Activated T-cell treated with anti-CD3 and anti-CD28 coated beads, Interleukin-2, amount 50 U/mL, for 24 hours (primary cell): ENCODE measurements around the gene AFDN.

ENCODE experiments used
- DNase-seq: peaks from one replicate; pipeline ENCODE4 v3.0.0-alpha.2; 2020
- H3K27ac Mint-ChIP-seq: 2 replicates; pipeline ENCODE4 v1.8.0; 2020; ENCODE audit warnings: mild to moderate bottlenecking, mixed read lengths
- H3K27me3 Mint-ChIP-seq: 2 replicates; pipeline ENCODE4 v1.8.0; 2020; ENCODE audit warnings: mixed read lengths
- H3K36me3 Mint-ChIP-seq: 2 replicates; pipeline ENCODE4 v1.8.0; 2020; ENCODE audit warnings: low read depth, mixed read lengths
- H3K4me1 Mint-ChIP-seq: 2 replicates; pipeline ENCODE4 v1.8.0; 2020; ENCODE audit warnings: low read depth, mixed read lengths
- H3K4me3 Mint-ChIP-seq: 2 replicates; pipeline ENCODE4 v1.8.0; 2020; ENCODE audit warnings: mild to moderate bottlenecking, moderate library complexity, mixed read lengths
- H3K9me3 Mint-ChIP-seq: 2 replicates; pipeline ENCODE4 v1.8.0; 2020; ENCODE audit warnings: mixed read lengths

AFDN gene

GRCh38 chr6:167791091-167791779, 35.5 kb upstream of the AFDN start:
- Mint-ChIP-seq H3K27me3 (peaks cover 55% of the 10 kb centered on the region), H3K9me3 (no peaks in the 10 kb centered on the region), H3K4me1 (no peaks in the 10 kb centered on the region), H3K27ac (no peak overlapping the region), H3K4me3 (no peak overlapping the region), H3K36me3 (no peaks in the 10 kb centered on the region)
- no peak for DNase-seq

DNA sequence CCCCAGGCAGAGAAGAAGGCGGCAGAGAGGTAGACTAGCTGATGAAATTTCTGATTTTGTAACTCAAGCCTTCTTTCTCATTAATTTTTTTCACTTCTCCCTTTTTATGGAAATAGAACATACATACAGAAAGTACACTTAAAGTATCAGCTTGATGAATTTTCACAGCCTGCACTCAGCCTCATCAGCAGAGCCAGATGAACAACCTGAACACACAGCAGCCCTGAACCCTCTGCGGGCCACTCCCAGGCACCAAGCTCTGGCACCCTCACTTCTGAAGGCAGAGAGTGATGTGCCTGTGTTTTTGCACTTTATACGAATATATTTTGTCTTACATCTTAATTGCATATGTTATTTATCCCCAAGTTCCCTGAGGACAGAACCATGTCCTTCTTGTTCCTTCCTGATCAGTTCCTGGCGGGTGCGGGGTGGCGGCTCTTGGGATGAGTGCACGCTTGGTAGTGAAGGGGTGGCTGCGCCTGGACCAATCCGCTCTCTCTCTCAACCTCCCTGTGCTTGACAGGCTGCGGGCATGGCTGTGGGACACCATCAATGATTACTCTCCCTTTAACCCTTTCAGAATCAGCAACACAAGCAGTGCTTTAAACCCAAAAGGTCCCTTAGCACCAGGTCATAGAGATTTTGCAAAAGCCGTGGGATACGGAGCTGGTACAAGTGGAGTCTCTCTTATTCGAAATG, 34.8 kb upstream of the AFDN start:
- H3K27ac Mint-ChIP-seq = no peak overlapping the region
- H3K9me3 Mint-ChIP-seq = no peaks in the 10 kb centered on the region
- no peak for DNase-seq
- H3K27me3 Mint-ChIP-seq = peaks cover 62% of the 10 kb centered on the region
- no peak overlapping the region for H3K4me3 Mint-ChIP-seq
- H3K4me1 Mint-ChIP-seq = peaks cover 4% of the 10 kb centered on the region
- H3K36me3 Mint-ChIP-seq = no peaks in the 10 kb centered on the region

DNA sequence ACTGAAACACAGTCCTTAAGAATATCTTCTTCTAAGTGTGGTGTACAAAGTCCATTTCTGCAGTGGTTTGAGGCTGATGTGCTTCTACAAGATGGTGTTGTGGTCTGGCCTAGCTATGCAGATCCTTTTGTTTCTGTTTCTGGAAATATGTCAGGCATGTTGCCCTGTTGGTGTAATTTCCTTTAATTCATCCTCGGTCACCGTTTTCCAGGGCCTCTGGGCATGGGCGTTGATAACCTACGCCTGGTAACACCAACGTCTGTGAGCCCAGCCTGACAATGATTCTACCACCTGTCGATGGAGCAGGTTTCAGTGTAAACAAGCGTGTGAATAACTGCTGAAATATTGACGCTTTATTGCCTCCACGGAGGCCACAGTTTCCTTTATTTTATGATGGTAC, 33.3 kb upstream of the AFDN start:
- Mint-ChIP-seq H3K36me3 (no peaks in the 10 kb centered on the region), H3K9me3 (no peaks in the 10 kb centered on the region), H3K4me1 (peaks cover 4% of the 10 kb centered on the region), H3K27ac (no peak overlapping the region), H3K4me3 (no peak overlapping the region), H3K27me3 (peaks cover 77% of the 10 kb centered on the region)
- DNase-seq = no peak

GRCh38 chr6:167794161-167795157, 32.3 kb upstream of the AFDN start:
- no peaks in the 10 kb centered on the region for H3K36me3 Mint-ChIP-seq
- H3K27ac Mint-ChIP-seq = no peak overlapping the region
- H3K4me3 Mint-ChIP-seq = no peak overlapping the region
- no peaks in the 10 kb centered on the region for H3K9me3 Mint-ChIP-seq
- peaks cover 86% of the 10 kb centered on the region for H3K27me3 Mint-ChIP-seq
- peaks cover 4% of the 10 kb centered on the region for H3K4me1 Mint-ChIP-seq
- no peak for DNase-seq

DNA sequence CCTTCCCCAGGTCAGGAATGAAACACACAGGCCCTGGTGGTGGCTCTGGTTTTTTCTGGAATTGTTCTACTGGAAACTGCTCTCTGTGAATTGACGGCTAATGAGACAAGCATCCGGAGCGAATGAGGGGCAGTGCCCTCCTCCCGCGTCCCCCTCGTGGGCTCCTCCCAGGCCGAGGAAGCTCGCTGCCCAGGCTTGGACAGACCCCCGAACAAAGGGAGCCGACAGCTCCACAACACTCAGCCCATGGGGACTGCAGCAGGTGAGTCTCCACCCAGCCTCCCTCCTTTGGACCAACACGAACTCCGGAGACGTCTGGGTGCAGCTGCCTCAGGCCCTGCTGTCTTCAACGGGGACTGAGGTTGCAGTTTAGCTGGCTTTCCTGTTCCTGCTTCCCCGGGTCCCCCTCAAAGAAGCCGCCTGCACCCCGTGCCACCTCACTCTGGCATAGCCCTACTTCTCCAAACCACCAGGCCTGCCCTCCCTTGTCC, 31.3 kb upstream of the AFDN start:
- Mint-ChIP-seq H3K27me3 (peaks cover 90% of the 10 kb centered on the region), H3K9me3 (no peaks in the 10 kb centered on the region), H3K4me3 (no peak overlapping the region), H3K4me1 (peaks cover 4% of the 10 kb centered on the region), H3K27ac (no peak overlapping the region), H3K36me3 (no peaks in the 10 kb centered on the region)
- DNase-seq = no peak

GRCh38 chr6:167795874-167796191, 30.9 kb upstream of the AFDN start:
- Mint-ChIP-seq H3K4me1 (peaks cover 4% of the 10 kb centered on the region), H3K36me3 (no peaks in the 10 kb centered on the region), H3K27me3 (peaks cover 85% of the 10 kb centered on the region), H3K4me3 (no peak overlapping the region), H3K9me3 (no peaks in the 10 kb centered on the region), H3K27ac (no peak overlapping the region)
- DNase-seq = no peak

GRCh38 chr6:167796192-167796981, 30.3 kb upstream of the AFDN start:
- H3K4me3 Mint-ChIP-seq = no peak overlapping the region
- H3K36me3 Mint-ChIP-seq = no peaks in the 10 kb centered on the region
- H3K27ac Mint-ChIP-seq = no peak overlapping the region
- no peak for DNase-seq
- no peaks in the 10 kb centered on the region for H3K9me3 Mint-ChIP-seq
- peaks cover 4% of the 10 kb centered on the region for H3K4me1 Mint-ChIP-seq
- peaks cover 85% of the 10 kb centered on the region for H3K27me3 Mint-ChIP-seq

- Mint-ChIP-seq H3K27ac (no peak overlapping the region), H3K4me3 (no peak overlapping the region), H3K27me3 (peaks cover 86% of the 10 kb centered on the region), H3K9me3 (no peaks in the 10 kb centered on the region), H3K4me1 (peaks cover 4% of the 10 kb centered on the region), H3K36me3 (no peaks in the 10 kb centered on the region)
- no peak for DNase-seq
These were observed 29.7 kb upstream of the AFDN start for GRCh38 chr6:167797011-167797471.

GRCh38 chr6:167797476-167798265, 29.0 kb upstream of the AFDN start:
- Mint-ChIP-seq H3K36me3 (no peaks in the 10 kb centered on the region), H3K9me3 (no peaks in the 10 kb centered on the region), H3K27ac (no peak overlapping the region), H3K4me1 (peaks cover 4% of the 10 kb centered on the region), H3K4me3 (no peak overlapping the region), H3K27me3 (peaks cover 89% of the 10 kb centered on the region)
- DNase-seq = no peak

GRCh38 chr6:167798453-167798852, 28.3 kb upstream of the AFDN start:
- no peaks in the 10 kb centered on the region for H3K9me3 Mint-ChIP-seq
- DNase-seq = no peak
- H3K27ac Mint-ChIP-seq = no peak overlapping the region
- H3K4me1 Mint-ChIP-seq = peaks cover 4% of the 10 kb centered on the region
- no peak overlapping the region for H3K4me3 Mint-ChIP-seq
- H3K36me3 Mint-ChIP-seq = no peaks in the 10 kb centered on the region
- H3K27me3 Mint-ChIP-seq = peaks cover 89% of the 10 kb centered on the region

GRCh38 chr6:167799033-167799821, 27.5 kb upstream of the AFDN start:
- Mint-ChIP-seq H3K27ac (no peak overlapping the region), H3K4me3 (no peak overlapping the region)

DNA sequence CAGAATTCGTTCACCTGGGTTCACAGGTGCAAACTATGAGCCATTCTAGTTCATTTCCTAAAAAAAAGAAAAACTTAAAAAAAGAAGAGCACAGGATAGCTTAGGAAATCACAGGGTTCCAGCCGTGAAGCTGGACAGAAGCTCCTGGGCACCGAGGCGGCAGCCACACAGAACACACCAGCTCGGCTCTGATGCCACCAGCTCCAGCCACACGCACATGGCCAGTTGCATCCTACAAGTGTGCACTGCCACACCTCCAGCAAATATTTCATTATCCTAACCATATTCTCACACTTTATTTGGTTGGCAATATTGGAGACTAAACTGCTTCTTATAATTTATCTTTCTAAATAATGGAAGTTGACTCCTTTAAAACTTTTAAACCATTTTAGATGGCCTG, 26.2 kb upstream of the AFDN start:
- H3K36me3 Mint-ChIP-seq = no peaks in the 10 kb centered on the region
- H3K27me3 Mint-ChIP-seq = peaks cover 87% of the 10 kb centered on the region
- H3K4me1 Mint-ChIP-seq = peaks cover 4% of the 10 kb centered on the region
- no peak for DNase-seq
- no peaks in the 10 kb centered on the region for H3K9me3 Mint-ChIP-seq
- no peak overlapping the region for H3K4me3 Mint-ChIP-seq
- no peak overlapping the region for H3K27ac Mint-ChIP-seq

More at GRCh38 chr6:167799033-167799821, 27.5 kb upstream of the AFDN start:
- Mint-ChIP-seq H3K36me3 (no peaks in the 10 kb centered on the region), H3K4me1 (peaks cover 4% of the 10 kb centered on the region), H3K9me3 (no peaks in the 10 kb centered on the region), H3K27me3 (peaks cover 87% of the 10 kb centered on the region)
- no peak for DNase-seq

GRCh38 chr6:167801263-167801662, 25.4 kb upstream of the AFDN start:
- Mint-ChIP-seq H3K9me3 (no peaks in the 10 kb centered on the region), H3K4me1 (peaks cover 4% of the 10 kb centered on the region), H3K36me3 (no peaks in the 10 kb centered on the region), H3K27ac (no peak overlapping the region), H3K27me3 (peaks cover 85% of the 10 kb centered on the region), H3K4me3 (no peak overlapping the region)
- DNase-seq = no peak
